NCI-H187 treated with DMSO at 0.1 percent for 48 hours (cell line): ENCODE results near the gene PROX1.

ENCODE experiments used
- DNase-seq: peaks from one replicate; lab custom pipeline; 2025; lab: John Stamatoyannopoulos, UW

Gene PROX1

GRCh38 chr1:214022810-214023425 is 35.1 kb downstream of the PROX1 start:
- DNase-seq, result no peak

GRCh38 chr1:214026985-214027384 is 39.2 kb downstream of the PROX1 start:
- DNase-seq, result no peak

DNA sequence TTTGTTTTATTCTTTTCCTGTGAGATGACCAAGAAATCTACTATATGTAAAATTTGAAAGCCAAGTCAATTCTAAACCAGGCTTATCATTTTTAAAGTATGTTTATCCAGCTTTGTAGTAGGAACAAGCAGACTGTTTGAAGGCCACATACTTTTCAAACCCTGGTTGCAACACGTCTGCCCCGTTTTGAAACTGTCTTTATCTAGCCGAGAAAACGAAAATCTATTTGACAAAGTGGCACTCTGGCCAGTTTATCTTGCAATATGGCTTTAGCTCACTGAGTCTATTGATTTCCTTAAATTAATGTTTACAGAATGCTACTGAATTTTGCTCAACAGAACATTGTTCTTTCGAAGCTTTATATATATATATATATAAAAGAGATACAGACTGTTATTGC is 39.7 kb downstream of the PROX1 start:
- DNase-seq, result no peak

- no peak for DNase-seq
Observed at GRCh38 chr1:214028095-214028494, 40.3 kb downstream of the PROX1 start.

- DNase-seq, result peak; percentile 30
Observed at GRCh38 chr1:214028649-214029406, 41.1 kb downstream of the PROX1 start.

- DNase-seq, result no peak
Observed at GRCh38 chr1:214029796-214030195, 42.0 kb downstream of the PROX1 start.

DNA sequence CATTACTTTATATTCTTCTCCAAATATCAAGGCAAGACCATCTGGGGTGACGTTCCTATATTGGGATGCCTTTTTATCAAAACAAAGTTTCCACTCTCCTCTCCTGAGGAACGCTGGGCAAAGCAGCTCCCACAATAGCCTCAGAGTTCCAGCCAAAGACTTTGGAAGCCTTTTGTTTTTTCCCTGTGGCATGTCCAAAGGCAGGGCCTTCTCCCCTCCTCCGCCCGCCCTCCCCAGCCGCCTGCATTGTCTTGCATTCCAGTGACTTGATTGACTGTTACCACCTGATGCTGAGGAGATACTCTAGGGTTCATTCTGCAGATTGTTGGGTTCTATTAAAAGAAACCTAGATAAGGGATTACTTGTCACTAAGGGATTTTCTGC is 43.5 kb downstream of the PROX1 start:
- no peak for DNase-seq

- DNase-seq, result no peak
Observed at GRCh38 chr1:214037468-214037867, 49.7 kb downstream of the PROX1 start.

- DNase-seq, result no peak
Observed at GRCh38 chr1:214039394-214040018, 51.7 kb downstream of the PROX1 start.

- no peak for DNase-seq
Observed at GRCh38 chr1:214043167-214043566, 55.4 kb downstream of the PROX1 start.

GRCh38 chr1:214044438-214045214 is 56.9 kb downstream of the PROX1 start:
- no peak for DNase-seq

- DNase-seq, result no peak
Observed at GRCh38 chr1:214050513-214051401, 63.0 kb downstream of the PROX1 start.

- no peak for DNase-seq
Observed at GRCh38 chr1:214051786-214052185, 64.0 kb downstream of the PROX1 start.

DNA sequence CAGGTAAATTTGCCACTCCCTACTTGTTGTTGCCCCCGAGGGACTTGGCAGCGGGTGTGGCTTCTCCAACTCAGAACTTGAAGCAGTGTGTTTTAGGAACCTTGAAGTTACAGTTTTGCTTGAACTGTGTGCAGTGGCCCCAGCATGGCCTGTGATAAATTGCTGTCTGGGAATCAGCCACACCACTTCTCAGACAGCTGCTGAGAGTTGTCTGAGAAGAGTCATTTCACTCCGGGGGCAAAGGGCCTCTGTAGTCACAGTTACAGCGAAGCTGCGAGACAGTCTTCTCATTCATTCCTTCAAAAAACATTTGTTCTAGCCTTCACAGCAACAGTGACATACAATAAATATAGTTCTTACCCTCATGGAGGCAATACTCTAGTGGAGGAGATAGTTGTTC is 70.3 kb downstream of the PROX1 start:
- no peak for DNase-seq

DNA sequence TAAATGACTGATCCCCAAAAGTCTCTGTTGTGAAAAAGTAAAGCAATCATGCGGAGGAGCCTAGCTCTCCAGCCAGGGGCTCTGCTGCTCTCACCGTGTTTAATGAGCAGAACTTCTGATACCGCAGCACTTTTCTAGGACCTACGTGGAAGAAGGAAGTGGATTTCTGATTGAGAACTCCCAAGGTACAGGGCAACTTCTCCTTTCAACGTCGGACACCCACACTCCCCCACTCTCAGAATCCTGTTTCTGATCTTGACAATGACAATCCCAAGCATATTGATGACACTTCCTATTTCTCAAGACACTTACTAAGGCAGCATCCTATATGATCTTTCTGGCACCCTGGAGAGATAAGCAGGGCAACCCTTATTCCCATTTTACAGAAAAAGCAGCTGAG is 78.4 kb downstream of the PROX1 start:
- DNase-seq, result no peak

DNA sequence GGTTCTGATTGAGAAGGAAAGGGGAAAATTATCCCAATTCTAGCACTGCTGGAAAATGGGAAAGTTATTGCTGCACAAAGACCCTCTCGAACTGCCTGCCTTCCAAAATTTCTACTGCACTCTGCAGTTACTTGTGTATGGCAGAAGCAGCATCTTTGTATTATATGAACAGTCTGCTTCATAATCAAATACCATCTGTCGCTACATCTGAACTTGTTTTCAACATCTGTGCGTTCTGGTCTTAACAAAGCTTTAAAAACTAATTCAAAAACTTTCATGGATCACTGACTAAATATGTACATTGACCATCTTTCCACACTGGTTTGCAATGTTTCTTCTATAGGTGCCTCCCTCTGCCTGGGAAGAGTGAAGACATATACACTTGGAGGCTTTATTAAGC is 79.2 kb downstream of the PROX1 start:
- DNase-seq, result no peak

- DNase-seq, result peak; percentile 5
Observed at GRCh38 chr1:214067397-214067796, 79.6 kb downstream of the PROX1 start.

GRCh38 chr1:214067853-214068703 is 80.3 kb downstream of the PROX1 start:
- DNase-seq, result no peak

GRCh38 chr1:214068979-214069378 is 81.2 kb downstream of the PROX1 start:
- DNase-seq, result no peak

DNA sequence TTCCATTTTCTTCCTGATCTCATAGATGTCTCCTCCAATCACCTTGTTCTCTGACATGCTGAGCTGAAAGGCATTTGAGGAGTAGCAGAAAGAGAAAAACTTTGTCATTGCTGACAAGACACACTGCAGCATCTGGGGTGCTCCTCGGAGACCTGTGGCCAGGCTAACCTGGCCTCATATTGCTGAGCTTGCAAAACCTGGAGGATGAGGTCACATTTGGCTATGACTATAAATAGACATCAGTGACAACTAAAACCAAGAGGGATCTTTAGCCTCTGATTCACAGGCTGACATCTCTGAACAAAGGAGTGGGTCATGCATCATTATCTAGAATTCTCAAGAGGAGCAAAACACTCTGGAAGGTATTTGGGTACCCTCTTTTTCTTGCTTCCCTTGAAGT is 83.7 kb downstream of the PROX1 start:
- no peak for DNase-seq
